Vagina (tissue), 2 donors: ENCODE data around the gene INKA2.

ENCODE experiments used
- CTCF ChIP-seq, 3 experiments: fragments of 450-650 bp in 2 of 3; fragments of 200-600 bp in 1 of 3; sonication (generic) in 1 of 3; IDR thresholded peaks; one replicate each; pipeline ENCODE4 v1.5.1; 2017 to 2019; ENCODE audit warnings: antibody characterized with exemption in 3 of 3, mild to moderate bottlenecking in 2 of 3, moderate library complexity in 2 of 3
- POLR2A ChIP-seq, 2 donors: fragments of 450-650 bp; IDR thresholded peaks; one replicate each; pipeline ENCODE4 v1.6.1; 2017; ENCODE audit warnings: antibody characterized with exemption in 2 of 2, mild to moderate bottlenecking in 2 of 2, moderate library complexity in 2 of 2
- POLR2AphosphoS5 ChIP-seq, 2 donors: sonication (generic); formaldehyde crosslinking; IDR thresholded peaks; one replicate each; pipeline ENCODE4 v1.9.0; 2017; ENCODE audit warnings: antibody characterized with exemption in 2 of 2, mild to moderate bottlenecking in 2 of 2, low read depth in 1 of 2; ENCODE audit not compliant: insufficient read depth in 1 of 2

DNA sequence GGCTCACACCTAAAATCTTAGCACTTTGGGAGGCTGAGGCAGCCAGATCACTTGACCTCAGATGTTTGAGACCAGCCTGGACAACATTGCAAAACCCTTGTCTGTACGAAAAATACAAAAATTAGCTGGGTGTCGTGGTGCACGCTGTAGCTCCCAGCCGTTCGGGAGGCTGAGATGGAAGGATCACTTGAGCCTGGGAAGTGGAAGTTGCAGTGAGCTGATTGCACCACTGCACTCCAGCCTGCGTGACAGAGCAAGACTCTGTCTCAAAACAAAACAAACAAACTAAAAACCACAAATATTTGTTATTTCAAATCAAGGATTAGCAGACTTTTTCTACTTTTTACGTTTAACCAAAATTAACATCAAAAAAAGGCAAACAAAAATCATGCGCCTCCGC is 31.3 kb downstream of the INKA2 start:
- TF ChIP-seq POLR2AphosphoS5 (IDR thresholded peaks at IDR 0.05; ENCODE audit: insufficient read depth in 1 of 2, low read depth in 1 of 2) (no peak), CTCF (IDR thresholded peaks at IDR 0.05) (no peak), POLR2A (IDR thresholded peaks at IDR 0.05) (no peak)
